Mucosa of descending colon (tissue), 3 donors: ENCODE data around the gene RALGAPA2. TPM values are rescaled to one million over a fixed set of nuclear protein-coding genes. Genes with fewer than 3 reads are reported as not detected.

ENCODE experiments used
- ATAC-seq: fragments of 200-7000 bp; cut with Tn5 transposase; one replicate; pipeline ENCODE4 v1.9.1; 2020; ENCODE audit warnings: mild to moderate bottlenecking, moderate library complexity
- DNase-seq, 3 donors: peaks; one replicate each; pipeline ENCODE4 v3.0.0-alpha.2; 2020
- H3K36me3 ChIP-seq: fragments of 200-600 bp; one replicate; pipeline ENCODE4 v1.8.0; 2021; ENCODE audit warnings: low read depth, mild to moderate bottlenecking
- H3K4me1 ChIP-seq: fragments of 200-600 bp; one replicate; pipeline ENCODE4 v1.8.0; 2021; ENCODE audit warnings: low read depth, mild to moderate bottlenecking
- H3K4me3 ChIP-seq: fragments of 200-600 bp; one replicate; pipeline ENCODE4 v1.8.0; 2021; ENCODE audit warnings: mild to moderate bottlenecking
- H3K9me3 ChIP-seq: fragments of 200-600 bp; one replicate; pipeline ENCODE4 v1.8.0; 2021; ENCODE audit warnings: mild to moderate bottlenecking
- CTCF ChIP-seq: fragments of 200-600 bp; IDR thresholded peaks from one replicate; pipeline ENCODE4 v1.8.0; 2022; ENCODE audit warnings: antibody characterized with exemption, mild to moderate bottlenecking
- intact Hi-C, 2 donors: fragments of 100-400 bp; cut with DNase I in 1 of 2; cut with micrococcal nuclease in 1 of 2; formaldehyde crosslinking; loops; one replicate each; pipeline versions ENCODE4 v1.11.0 to v1.11.1; 2022; cut with DNase I, micrococcal nuclease
- total RNA-seq, 3 donors: library from RNA; stranded (reverse); fragmentation: NEBNext Ultra II Directional in 2 of 3; extraction: Animal tissue kit (Norgen Biotek cat#: 25700) in 2 of 3; gene quantifications; one replicate each; pipeline versions ENCODE4 v1.2.1 to v1.2.4, GENCODE V29; 2021 to 2023
- donor health status: DM: no; HTN: no; CAD: no; lungs with moderate emphysema.
- donor health status: DM: no; HTN: no; CAD: no.
- donor health status: DM: no; HTN: yes; CAD: no.

RALGAPA2 gene
- total RNA-seq, 3 donors from 2014 or later = 46.3 to 85.9 (median 66.9) TPM

GRCh38 chr20:20566516-20566915, 145.9 kb downstream of the RALGAPA2 start:
- DNase-seq = no peak
- Histone ChIP-seq H3K4me3 (no peak overlapping the region), H3K36me3 (no peaks in the 10 kb centered on the region), H3K9me3 (no peaks in the 10 kb centered on the region), H3K4me1 (no peaks in the 10 kb centered on the region)
- TF ChIP-seq CTCF = no peak
- intact Hi-C loops = loop anchor here in 1 of 2 donors (5.0 kb wide), 1 partner anchor 204 kb away; no protein-coding TSS in a partner anchor
- peak; percentile 39 for ATAC-seq

- TF ChIP-seq CTCF = no peak
- intact Hi-C loops = no loop called here
- no peaks in the 10 kb centered on the region for H3K4me1 ChIP-seq
- no peaks in the 10 kb centered on the region for H3K9me3 ChIP-seq
- DNase-seq = no peak
- no peak for ATAC-seq
- no peaks in the 10 kb centered on the region for H3K36me3 ChIP-seq
- H3K4me3 ChIP-seq = no peak overlapping the region
Observed at GRCh38 chr20:20564279-20564678, 148.2 kb downstream of the RALGAPA2 start.

- intact Hi-C loops = no loop called here
- H3K4me1 ChIP-seq = no peaks in the 10 kb centered on the region
- H3K36me3 ChIP-seq = no peaks in the 10 kb centered on the region
- ATAC-seq = no peak
- H3K4me3 ChIP-seq = no peak overlapping the region
- no peak for TF ChIP-seq CTCF
- no peak for DNase-seq
- no peaks in the 10 kb centered on the region for H3K9me3 ChIP-seq
Observed at GRCh38 chr20:20562507-20562906, 149.9 kb downstream of the RALGAPA2 start.

GRCh38 chr20:20561841-20562240, 150.6 kb downstream of the RALGAPA2 start:
- no peak for ATAC-seq

GRCh38 chr20:20561172-20561571, 151.3 kb downstream of the RALGAPA2 start:
- H3K36me3 ChIP-seq = no peaks in the 10 kb centered on the region
- no peak overlapping the region for H3K4me3 ChIP-seq
- no peak for TF ChIP-seq CTCF
- intact Hi-C loops = no loop called here
- no peaks in the 10 kb centered on the region for H3K9me3 ChIP-seq
- DNase-seq (no peak), ATAC-seq (no peak)
- H3K4me1 ChIP-seq = no peaks in the 10 kb centered on the region

More at GRCh38 chr20:20561841-20562240, 150.6 kb downstream of the RALGAPA2 start:
- intact Hi-C loops = no loop called here
- Histone ChIP-seq H3K4me3 (no peak overlapping the region), H3K9me3 (no peaks in the 10 kb centered on the region), H3K4me1 (no peaks in the 10 kb centered on the region), H3K36me3 (no peaks in the 10 kb centered on the region)
- no peak for TF ChIP-seq CTCF
- DNase-seq = no peak

GRCh38 chr20:20557406-20557805, 155.0 kb downstream of the RALGAPA2 start:
- Histone ChIP-seq H3K9me3 (no peaks in the 10 kb centered on the region), H3K4me1 (no peaks in the 10 kb centered on the region), H3K4me3 (no peak overlapping the region), H3K36me3 (no peaks in the 10 kb centered on the region)
- intact Hi-C loops = no loop called here
- no peak for TF ChIP-seq CTCF
- ATAC-seq (no peak), DNase-seq (no peak)
